Measurements from ENCODE around the gene CAVIN1.
"Not testable (repeated sequence)": the region's sequence is repeated elsewhere in the genome, so short reads cannot be mapped to it uniquely, and the experiment has no call there.

CAVIN1 gene

DNA sequence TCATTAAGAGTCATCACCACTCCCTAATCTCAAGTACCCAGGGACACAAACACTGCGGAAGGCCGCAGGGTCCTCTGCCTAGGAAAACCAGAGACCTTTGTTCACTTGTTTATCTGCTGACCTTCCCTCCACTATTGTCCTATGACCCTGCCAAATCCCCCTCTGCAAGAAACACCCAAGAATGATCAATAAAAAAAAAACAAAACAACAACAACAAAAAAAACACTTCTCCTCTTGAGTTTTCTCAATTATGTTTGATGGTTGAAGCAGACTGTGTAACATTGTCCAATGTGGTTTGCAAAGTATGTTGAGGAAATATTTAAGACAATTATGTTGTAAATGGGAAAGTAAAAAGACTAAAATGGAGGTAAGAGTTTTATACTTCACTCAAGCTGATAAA lies 26.8 kb upstream of the CAVIN1 start:
- H3K4me1 ChIP-seq (ENCODE audit: insufficient read depth, low read length); H3K9me3 ChIP-seq (ENCODE audit: low read length); H3K36me3 ChIP-seq (ENCODE audit: insufficient read depth, low read length); H3K27me3 ChIP-seq (ENCODE audit: insufficient read depth, low read length); H2AFZ ChIP-seq (ENCODE audit: low read depth, low read length); H3K4me3 ChIP-seq (ENCODE audit: low read length): not testable (repeated sequence)

GRCh38 chr17:42449176-42449575 lies 26.1 kb upstream of the CAVIN1 start:
- not testable (repeated sequence) for H2AFZ ChIP-seq (ENCODE audit: low read depth, low read length); H3K27me3 ChIP-seq (ENCODE audit: insufficient read depth, low read length); H3K4me3 ChIP-seq (ENCODE audit: low read length); H3K36me3 ChIP-seq (ENCODE audit: insufficient read depth, low read length); H3K9me3 ChIP-seq (ENCODE audit: low read length); H3K4me1 ChIP-seq (ENCODE audit: insufficient read depth, low read length)

DNA sequence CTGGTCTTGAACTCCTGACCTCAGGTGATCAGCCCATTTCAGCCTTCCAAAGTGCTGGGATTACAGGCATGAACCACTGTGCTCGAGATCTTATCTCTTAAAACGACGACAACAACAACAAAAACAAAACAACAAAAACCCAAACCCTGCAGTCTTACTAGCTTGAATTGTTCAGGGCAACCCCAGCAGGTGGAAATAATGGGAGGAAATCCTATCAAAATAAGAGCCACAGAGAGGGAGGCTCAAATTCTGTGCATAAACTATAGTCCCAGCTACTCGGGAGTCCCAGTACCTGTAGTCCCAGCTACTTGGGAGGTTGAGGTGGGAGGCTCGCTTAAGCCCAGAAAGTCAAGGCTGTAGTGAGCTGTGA lies 19.1 kb upstream of the CAVIN1 start:
- Histone ChIP-seq H3K4me3 (ENCODE audit: low read length) (no peak overlapping the region), H3K9me3 (ENCODE audit: low read length) (no peaks in the 10 kb centered on the region), H3K27me3 (ENCODE audit: insufficient read depth, low read length) (no peaks in the 10 kb centered on the region), H3K36me3 (ENCODE audit: insufficient read depth, low read length) (no peaks in the 10 kb centered on the region), H2AFZ (ENCODE audit: low read depth, low read length) (no peak overlapping the region), H3K4me1 (ENCODE audit: insufficient read depth, low read length) (no peaks in the 10 kb centered on the region)

GRCh38 chr17:42441371-42442195 lies 18.5 kb upstream of the CAVIN1 start:
- no peaks in the 10 kb centered on the region for H3K27me3 ChIP-seq (ENCODE audit: insufficient read depth, low read length)
- no peaks in the 10 kb centered on the region for H3K9me3 ChIP-seq (ENCODE audit: low read length)
- no peak overlapping the region for H3K4me3 ChIP-seq (ENCODE audit: low read length)
- no peaks in the 10 kb centered on the region for H3K36me3 ChIP-seq (ENCODE audit: insufficient read depth, low read length)
- H2AFZ ChIP-seq (ENCODE audit: low read depth, low read length): no peak overlapping the region
- peaks cover 2% of the 10 kb centered on the region for H3K4me1 ChIP-seq (ENCODE audit: insufficient read depth, low read length)

- Histone ChIP-seq H3K36me3 (ENCODE audit: insufficient read depth, low read length) (no peaks in the 10 kb centered on the region), H3K4me1 (ENCODE audit: insufficient read depth, low read length) (peaks cover 8% of the 10 kb centered on the region), H3K27me3 (ENCODE audit: insufficient read depth, low read length) (no peaks in the 10 kb centered on the region), H3K9me3 (ENCODE audit: low read length) (no peaks in the 10 kb centered on the region), H2AFZ (ENCODE audit: low read depth, low read length) (no peak overlapping the region), H3K4me3 (ENCODE audit: low read length) (no peak overlapping the region)
Observed at GRCh38 chr17:42438600-42439567, 15.8 kb upstream of the CAVIN1 start.

- no peaks in the 10 kb centered on the region for H3K9me3 ChIP-seq (ENCODE audit: low read length)
- H3K4me3 ChIP-seq (ENCODE audit: low read length): no peak overlapping the region
- H3K4me1 ChIP-seq (ENCODE audit: insufficient read depth, low read length): peaks cover 12% of the 10 kb centered on the region
- peak overlapping the region; percentile 87 for H2AFZ ChIP-seq (ENCODE audit: low read depth, low read length)
- H3K27me3 ChIP-seq (ENCODE audit: insufficient read depth, low read length): no peaks in the 10 kb centered on the region
- no peaks in the 10 kb centered on the region for H3K36me3 ChIP-seq (ENCODE audit: insufficient read depth, low read length)
Observed at GRCh38 chr17:42436391-42436790, 13.3 kb upstream of the CAVIN1 start.

- Histone ChIP-seq H3K4me3 (ENCODE audit: low read length) (no peak overlapping the region), H3K9me3 (ENCODE audit: low read length) (no peaks in the 10 kb centered on the region)
Observed at GRCh38 chr17:42431758-42432161, 8.7 kb upstream of the CAVIN1 start.

GRCh38 chr17:42429726-42430447 lies 6.8 kb upstream of the CAVIN1 start:
- peaks cover 11% of the 10 kb centered on the region for H3K4me1 ChIP-seq (ENCODE audit: insufficient read depth, low read length)
- H2AFZ ChIP-seq (ENCODE audit: low read depth, low read length): no peak overlapping the region
- no peak overlapping the region for H3K4me3 ChIP-seq (ENCODE audit: low read length)

More at GRCh38 chr17:42431758-42432161, 8.7 kb upstream of the CAVIN1 start:
- Histone ChIP-seq H2AFZ (ENCODE audit: low read depth, low read length) (peak overlapping the region; percentile 43), H3K36me3 (ENCODE audit: insufficient read depth, low read length) (no peaks in the 10 kb centered on the region), H3K4me1 (ENCODE audit: insufficient read depth, low read length) (peaks cover 19% of the 10 kb centered on the region), H3K27me3 (ENCODE audit: insufficient read depth, low read length) (no peaks in the 10 kb centered on the region)

GRCh38 chr17:42428141-42428944 lies 5.3 kb upstream of the CAVIN1 start:
- Histone ChIP-seq H3K9me3 (ENCODE audit: low read length) (no peaks in the 10 kb centered on the region), H3K27me3 (ENCODE audit: insufficient read depth, low read length) (peaks cover 13% of the 10 kb centered on the region), H3K4me3 (ENCODE audit: low read length) (no peak overlapping the region), H3K4me1 (ENCODE audit: insufficient read depth, low read length) (peaks cover 15% of the 10 kb centered on the region), H2AFZ (ENCODE audit: low read depth, low read length) (peak overlapping the region; percentile 15), H3K36me3 (ENCODE audit: insufficient read depth, low read length) (no peaks in the 10 kb centered on the region)

More at GRCh38 chr17:42429726-42430447, 6.8 kb upstream of the CAVIN1 start:
- Histone ChIP-seq H3K27me3 (ENCODE audit: insufficient read depth, low read length) (peaks cover 5% of the 10 kb centered on the region), H3K36me3 (ENCODE audit: insufficient read depth, low read length) (no peaks in the 10 kb centered on the region), H3K9me3 (ENCODE audit: low read length) (no peaks in the 10 kb centered on the region)

DNA sequence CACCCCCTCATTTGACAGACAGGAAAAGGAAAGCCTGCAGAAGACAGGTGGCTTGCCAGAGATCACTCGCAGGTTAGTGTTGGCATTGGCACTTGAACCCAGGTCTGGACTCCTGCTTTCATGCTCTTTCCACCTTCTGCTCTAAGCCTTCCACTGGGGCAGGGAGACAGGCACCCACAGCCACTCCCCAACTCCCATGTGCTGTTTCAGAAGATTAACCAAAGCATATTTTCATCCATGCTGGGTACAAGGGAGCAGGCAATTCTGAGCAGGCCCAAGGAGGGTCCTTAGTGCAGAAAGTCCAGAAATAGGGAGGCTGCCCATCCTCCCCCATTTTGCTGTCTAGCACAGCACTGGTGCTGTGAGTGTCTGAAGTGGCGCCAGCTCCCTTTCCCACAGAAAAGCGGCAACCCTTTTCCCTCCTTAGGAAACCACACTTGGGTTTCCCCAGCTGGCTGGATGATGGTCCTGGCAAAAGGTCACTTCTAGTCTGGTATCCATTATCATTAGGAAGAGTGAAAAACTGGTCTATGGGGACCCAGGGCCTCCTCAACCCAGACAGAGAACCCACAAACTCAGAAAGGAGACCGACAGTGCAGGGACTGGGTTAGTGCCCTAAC lies 2.0 kb upstream of the CAVIN1 start:
- Histone ChIP-seq H3K36me3 (ENCODE audit: insufficient read depth, low read length) (no peaks in the 10 kb centered on the region), H3K4me1 (ENCODE audit: insufficient read depth, low read length) (peaks cover 14% of the 10 kb centered on the region), H3K9me3 (ENCODE audit: low read length) (no peaks in the 10 kb centered on the region), H3K27me3 (ENCODE audit: insufficient read depth, low read length) (peaks cover 44% of the 10 kb centered on the region), H3K4me3 (ENCODE audit: low read length) (no peak overlapping the region), H2AFZ (ENCODE audit: low read depth, low read length) (no peak overlapping the region)

DNA sequence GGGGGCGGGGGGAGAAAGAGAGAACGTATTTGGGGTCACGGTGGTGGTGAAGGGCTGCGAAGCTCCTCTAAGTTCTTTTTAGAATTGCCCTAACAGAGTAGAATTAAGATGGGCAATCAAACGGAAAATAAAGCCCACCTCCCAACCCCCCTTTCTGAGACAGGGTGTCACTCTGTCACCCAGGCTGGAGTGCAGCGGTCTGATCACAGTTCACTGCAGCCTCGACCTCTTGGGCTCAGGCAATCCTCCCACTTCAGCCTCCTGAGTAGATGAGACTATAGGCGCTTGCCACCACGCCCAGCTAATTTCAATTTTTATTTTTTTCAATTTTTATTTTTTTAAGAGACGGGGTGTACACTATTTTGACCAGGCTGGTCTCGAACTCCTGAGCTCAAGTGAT lies 710 bp upstream of the CAVIN1 start:
- Histone ChIP-seq H3K9me3 (ENCODE audit: low read length) (no peaks in the 10 kb centered on the region), H3K4me1 (ENCODE audit: insufficient read depth, low read length) (peaks cover 10% of the 10 kb centered on the region), H2AFZ (ENCODE audit: low read depth, low read length) (peak overlapping the region; percentile 68), H3K27me3 (ENCODE audit: insufficient read depth, low read length) (peaks cover 51% of the 10 kb centered on the region), H3K4me3 (ENCODE audit: low read length) (no peak overlapping the region), H3K36me3 (ENCODE audit: insufficient read depth, low read length) (no peaks in the 10 kb centered on the region)

- peak overlapping the region; percentile 41 for H3K4me3 ChIP-seq (ENCODE audit: low read length)
- peaks cover 10% of the 10 kb centered on the region for H3K4me1 ChIP-seq (ENCODE audit: insufficient read depth, low read length)
- H3K27me3 ChIP-seq (ENCODE audit: insufficient read depth, low read length): peaks cover 51% of the 10 kb centered on the region
- H3K9me3 ChIP-seq (ENCODE audit: low read length): no peaks in the 10 kb centered on the region
- no peaks in the 10 kb centered on the region for H3K36me3 ChIP-seq (ENCODE audit: insufficient read depth, low read length)
- peak overlapping the region; percentile 68 for H2AFZ ChIP-seq (ENCODE audit: low read depth, low read length)
Observed at GRCh38 chr17:42422412-42422957, 571 bp downstream of the CAVIN1 start.

Data from neuron (in vitro differentiated cells).